Smooth muscle cell (in vitro differentiated cells): ENCODE data around the gene FLAD1. TPM values are rescaled to one million over a fixed set of nuclear protein-coding genes. Genes with fewer than 3 reads are reported as not detected.
A peak's percentile ranks its signal among the peaks of the same experiment; 100 is the strongest.
"Not testable (repeated sequence)": the region's sequence is repeated elsewhere in the genome, so short reads cannot be mapped to it uniquely, and the experiment has no call there.

Source experiments
- DNase-seq: peaks from one replicate; lab custom pipeline; 2025; ENCODE audit not compliant: unreplicated experiment; lab: John Stamatoyannopoulos, UW
- H2AFZ ChIP-seq: fragments of 200-600 bp; sonication (generic); 2 replicates; pipeline ENCODE4 v1.6.0; 2016; ENCODE audit warnings: antibody characterized with exemption, low read depth, mild to moderate bottlenecking
- H3F3A ChIP-seq: fragments of 200-600 bp; sonication (generic); 2 replicates; pipeline ENCODE4 v1.6.0; 2017; ENCODE audit warnings: antibody characterized with exemption, low read depth
- H3K27ac ChIP-seq: fragments of 200-600 bp; sonication (generic); 2 replicates; pipeline ENCODE4 v1.5.1; 2016; ENCODE audit warnings: low read depth, mild to moderate bottlenecking
- H3K27me3 ChIP-seq: fragments of 200-600 bp; sonication (generic); 2 replicates; pipeline ENCODE4 v1.6.1; 2016; ENCODE audit warnings: low read depth, mild to moderate bottlenecking
- H3K36me3 ChIP-seq: fragments of 200-600 bp; sonication (generic); 2 replicates; pipeline ENCODE4 v1.5.1; 2016; ENCODE audit warnings: low read depth
- H3K4me1 ChIP-seq: fragments of 200-600 bp; sonication (generic); 2 replicates; pipeline ENCODE4 v1.5.1; 2016; ENCODE audit warnings: low read depth
- H3K4me2 ChIP-seq: fragments of 200-600 bp; sonication (generic); 2 replicates; pipeline ENCODE4 v1.6.0; 2016; ENCODE audit warnings: mild to moderate bottlenecking
- H3K4me3 ChIP-seq: fragments of 200-600 bp; sonication (generic); 2 replicates; pipeline ENCODE4 v1.5.1; 2016; ENCODE audit warnings: mild to moderate bottlenecking
- H3K79me2 ChIP-seq: fragments of 200-600 bp; sonication (generic); 2 replicates; pipeline ENCODE4 v1.6.0; 2016; ENCODE audit warnings: low read depth, mild to moderate bottlenecking
- H3K9ac ChIP-seq: fragments of 200-600 bp; sonication (generic); 2 replicates; pipeline ENCODE4 v1.6.0; 2016; ENCODE audit warnings: low read depth
- H3K9me3 ChIP-seq: fragments of 200-600 bp; sonication (generic); replicated peaks from 2 replicates; pipeline ENCODE4 v1.5.1; 2016; ENCODE audit warnings: low read depth
- H4K20me1 ChIP-seq: fragments of 200-600 bp; sonication (generic); 2 replicates; pipeline ENCODE4 v1.6.0; 2016; ENCODE audit warnings: low read depth
- WGBS: methylation state at CpG from one replicate; pipeline ENCODE4 v1.1.7; 2016; ENCODE audit warnings: low lambda C conversion rate; 5-methylcytosine and 5-hydroxymethylcytosine counted together
- polyA plus RNA-seq: library from polyadenylated mRNA; unstranded; fragments of >200 nt; fragmentation: Nextera tagmentation; extraction: Ambion mirVana; gene quantifications from 2 replicates; pipeline ENCODE4 v1.2.1, GENCODE V29; 2016
- total RNA-seq: library from RNA; depleted of rRNA; stranded (reverse); fragments of >200 nt; gene quantifications from 2 replicates; pipeline ENCODE4 v1.2.3, GENCODE V29; 2014
- TF ChIP-seq, protein P1 (sequence below): fragments of 200-600 bp; sonication (generic); IDR thresholded peaks from 2 replicates; pipeline ENCODE4 v1.5.1; 2017; ENCODE audit warnings: borderline replicate concordance, mild to moderate bottlenecking, antibody characterized with exemption; ENCODE audit not compliant: insufficient read depth, poor library complexity, severe bottlenecking

The FLAD1 gene
- total and polyA plus RNA-seq, 2 experiments from 2014 or later = 31.1 to 51.4 TPM

DNA sequence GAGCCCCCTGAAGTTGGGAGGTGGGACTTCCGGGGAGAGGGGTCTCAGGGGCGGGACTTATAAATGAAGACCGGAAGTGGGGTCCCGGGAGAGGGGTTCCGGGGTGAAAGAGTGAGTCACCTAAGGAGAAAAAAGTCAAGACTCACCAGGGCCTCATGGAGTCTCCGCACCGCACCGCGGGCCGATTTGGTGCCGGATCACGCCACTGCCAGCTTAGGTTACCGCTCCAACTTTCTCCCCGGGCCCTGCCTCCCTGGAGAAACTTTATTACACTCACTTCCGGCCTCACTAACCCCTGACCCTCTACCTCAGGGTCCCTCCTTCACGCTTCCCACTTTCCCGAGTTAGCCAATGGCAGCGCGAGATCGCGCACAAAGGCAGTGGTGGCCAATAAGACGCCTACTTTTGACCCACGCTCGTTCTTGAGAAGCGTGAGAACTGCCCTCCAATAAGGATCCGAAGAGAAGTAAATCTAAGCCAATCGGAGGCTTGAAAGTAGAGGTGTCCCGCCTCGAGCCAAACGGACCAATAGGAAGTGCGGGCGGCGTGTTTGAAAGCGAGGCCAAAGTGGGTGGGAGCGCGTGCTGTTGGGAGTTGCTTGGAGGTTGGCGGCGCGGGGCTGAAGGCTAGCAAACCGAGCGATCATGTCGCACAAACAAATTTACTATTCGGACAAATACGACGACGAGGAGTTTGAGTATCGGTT, 8.9 kb upstream of the FLAD1 start, which contains the start of gene CKS1B:
Gene CKS1B (plus strand): TSS at position 580 of the 706 bp plus-strand sequence. CDS start 65 bp downstream, at position 645.
- Histone ChIP-seq H3K36me3 (no peaks in the 10 kb centered on the region), H3K27ac (peak within 1 kb of the TSS; percentile 98), H3K79me2 (peaks cover 42% of the 10 kb centered on the region), H3K9me3 (no peaks in the 10 kb centered on the region), H3K27me3 (no peaks in the 10 kb centered on the region), H4K20me1 (peaks cover 5% of the 10 kb centered on the region), H3K4me2 (peak within 1 kb of the TSS; percentile 94), H3K4me3 (peak within 1 kb of the TSS; percentile 55), H2AFZ (peak within 1 kb of the TSS; percentile 52), H3K9ac (peak within 1 kb of the TSS; percentile 95), H3K4me1 (peaks cover 46% of the 10 kb centered on the region), H3F3A (peaks cover 33% of the 10 kb centered on the region)
- DNase-seq = peak; percentile 99
- 2% methylated on average over 45 of the region's 47 CpGs for WGBS
- TF ChIP-seq, protein P1, sequence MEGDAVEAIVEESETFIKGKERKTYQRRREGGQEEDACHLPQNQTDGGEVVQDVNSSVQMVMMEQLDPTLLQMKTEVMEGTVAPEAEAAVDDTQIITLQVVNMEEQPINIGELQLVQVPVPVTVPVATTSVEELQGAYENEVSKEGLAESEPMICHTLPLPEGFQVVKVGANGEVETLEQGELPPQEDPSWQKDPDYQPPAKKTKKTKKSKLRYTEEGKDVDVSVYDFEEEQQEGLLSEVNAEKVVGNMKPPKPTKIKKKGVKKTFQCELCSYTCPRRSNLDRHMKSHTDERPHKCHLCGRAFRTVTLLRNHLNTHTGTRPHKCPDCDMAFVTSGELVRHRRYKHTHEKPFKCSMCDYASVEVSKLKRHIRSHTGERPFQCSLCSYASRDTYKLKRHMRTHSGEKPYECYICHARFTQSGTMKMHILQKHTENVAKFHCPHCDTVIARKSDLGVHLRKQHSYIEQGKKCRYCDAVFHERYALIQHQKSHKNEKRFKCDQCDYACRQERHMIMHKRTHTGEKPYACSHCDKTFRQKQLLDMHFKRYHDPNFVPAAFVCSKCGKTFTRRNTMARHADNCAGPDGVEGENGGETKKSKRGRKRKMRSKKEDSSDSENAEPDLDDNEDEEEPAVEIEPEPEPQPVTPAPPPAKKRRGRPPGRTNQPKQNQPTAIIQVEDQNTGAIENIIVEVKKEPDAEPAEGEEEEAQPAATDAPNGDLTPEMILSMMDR = no peak

GRCh38 chr1:154974808-154975408, 8.2 kb upstream of the FLAD1 start:
- peaks cover 33% of the 10 kb centered on the region for H3F3A ChIP-seq
- peak overlapping the region; percentile 77 for H3K9ac ChIP-seq
- peaks cover 40% of the 10 kb centered on the region for H3K4me1 ChIP-seq
- TF ChIP-seq, protein P1 = no peak
- peak overlapping the region; percentile 55 for H3K4me3 ChIP-seq
- peak overlapping the region; percentile 52 for H2AFZ ChIP-seq
- H3K27me3 ChIP-seq = no peaks in the 10 kb centered on the region
- peak overlapping the region; percentile 90 for H3K4me2 ChIP-seq
- no peaks in the 10 kb centered on the region for H4K20me1 ChIP-seq
- WGBS = under 1% methylated on average over 30 of the region's 30 CpGs
- H3K36me3 ChIP-seq = no peaks in the 10 kb centered on the region
- peaks cover 35% of the 10 kb centered on the region for H3K79me2 ChIP-seq
- DNase-seq = peak; percentile 99
- peak overlapping the region; percentile 98 for H3K27ac ChIP-seq
- no peaks in the 10 kb centered on the region for H3K9me3 ChIP-seq

DNA sequence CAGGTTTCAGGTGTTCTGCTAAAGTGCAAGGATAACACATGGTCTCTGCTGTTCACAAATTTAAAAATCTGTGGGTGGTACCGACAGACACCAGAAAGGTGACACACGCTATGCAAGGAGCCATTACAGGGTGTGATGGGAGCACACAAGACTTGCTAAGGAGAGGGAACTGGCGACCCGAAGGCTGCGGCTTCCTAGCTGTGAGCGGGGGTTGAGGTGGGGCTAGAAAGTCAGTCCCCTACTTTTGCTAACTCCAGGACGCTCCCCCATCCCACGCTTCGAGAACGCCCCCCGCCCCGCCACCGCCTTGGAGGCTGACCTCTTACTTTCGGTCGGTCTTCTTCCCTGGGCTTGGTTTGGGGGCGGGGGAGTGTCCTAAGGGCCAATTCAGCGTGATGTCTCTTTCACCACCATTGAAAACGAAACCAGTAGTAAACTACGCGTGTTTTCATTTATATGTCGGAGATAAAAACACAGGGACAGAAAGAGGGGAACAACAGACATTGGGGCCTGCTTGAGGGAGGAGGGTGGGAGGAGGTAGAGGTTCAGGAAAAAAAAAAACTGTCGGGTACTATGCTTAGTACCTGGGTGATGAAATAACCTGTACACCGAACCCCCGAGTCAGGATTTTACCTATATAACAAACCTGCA, 7.6 kb upstream of the FLAD1 start:
- H3K4me2 ChIP-seq = peak overlapping the region; percentile 90
- peak overlapping the region; percentile 98 for H3K27ac ChIP-seq
- H4K20me1 ChIP-seq = no peaks in the 10 kb centered on the region
- DNase-seq = peak; percentile 22
- H3K4me3 ChIP-seq = peak overlapping the region; percentile 55
- WGBS = 2% methylated on average over 23 of the region's 24 CpGs
- no peaks in the 10 kb centered on the region for H3K9me3 ChIP-seq
- H3K4me1 ChIP-seq = peaks cover 35% of the 10 kb centered on the region
- H3K27me3 ChIP-seq = no peaks in the 10 kb centered on the region
- no peaks in the 10 kb centered on the region for H3K36me3 ChIP-seq
- H3K9ac ChIP-seq = peak overlapping the region; percentile 77
- TF ChIP-seq, protein P1 = no peak
- H3K79me2 ChIP-seq = peaks cover 29% of the 10 kb centered on the region
- peak overlapping the region; percentile 52 for H2AFZ ChIP-seq
- H3F3A ChIP-seq = peaks cover 33% of the 10 kb centered on the region

- Histone ChIP-seq H3K79me2 (peaks cover 33% of the 10 kb centered on the region), H3F3A (peaks cover 16% of the 10 kb centered on the region), H3K4me1 (peaks cover 20% of the 10 kb centered on the region)
- not testable (repeated sequence) for H3K27ac ChIP-seq, DNase-seq, H3K27me3 ChIP-seq, H3K9ac ChIP-seq, H3K4me2 ChIP-seq, H4K20me1 ChIP-seq, H3K36me3 ChIP-seq, H3K9me3 ChIP-seq, H2AFZ ChIP-seq, H3K4me3 ChIP-seq
- WGBS = 90% methylated on average over 3 of the region's 3 CpGs
Observed at GRCh38 chr1:154977762-154978161, 5.4 kb upstream of the FLAD1 start.
